MG63 (cell line): ENCODE data around the gene OAF. TPM values are rescaled to one million over a fixed set of nuclear protein-coding genes. Genes with fewer than 3 reads are reported as not detected.

Experiments used
- DNase-seq: peaks from one replicate; pipeline ENCODE4 v3.0.0-alpha.2; 2020
- H3K27me3 ChIP-seq: fragments of 250-450 bp; sonication (Bioruptor Pico); 2 replicates; pipeline ENCODE4 v1.5.1; 2020; ENCODE audit warnings: mild to moderate bottlenecking, moderate library complexity
- H3K36me3 ChIP-seq: fragments of 250-450 bp; sonication (Bioruptor Pico); 2 replicates; pipeline ENCODE4 v1.5.1; 2020; ENCODE audit warnings: mild to moderate bottlenecking, moderate library complexity
- H3K4me3 ChIP-seq: fragments of 250-450 bp; sonication (Bioruptor Pico); 2 replicates; pipeline ENCODE4 v1.5.1; 2020; ENCODE audit warnings: mild to moderate bottlenecking, moderate library complexity
- H3K9me3 ChIP-seq: fragments of 250-450 bp; sonication (Bioruptor Pico); 2 replicates; pipeline ENCODE4 v1.5.1; 2020; ENCODE audit warnings: mild to moderate bottlenecking, moderate library complexity
- total RNA-seq: library from RNA; depleted of rRNA; stranded (reverse); fragments of >200 nt; shearing (Covaris generic); gene quantifications from 2 replicates; pipeline ENCODE4 v1.2.3, GENCODE V29; 2014; ENCODE audit warnings: low replicate concordance

OAF gene
- total RNA-seq, 1 experiment from 2014 or later, result 35.9 TPM

GRCh38 chr11:120224361-120224760 is 13.5 kb downstream of the OAF start:
- Histone ChIP-seq H3K4me3 (no peak overlapping the region), H3K36me3 (peaks cover 3% of the 10 kb centered on the region; the same call in 1 of the 2 replicates), H3K9me3 (no peaks in the 10 kb centered on the region), H3K27me3 (no peaks in the 10 kb centered on the region)
- no peak for DNase-seq

- H3K4me3 ChIP-seq, result no peak overlapping the region
- no peak for DNase-seq
- no peaks in the 10 kb centered on the region for H3K27me3 ChIP-seq
- H3K9me3 ChIP-seq, result no peaks in the 10 kb centered on the region
- no peaks in the 10 kb centered on the region; the same call in 1 of the 2 replicates for H3K36me3 ChIP-seq
Observed at GRCh38 chr11:120224972-120225909, 14.4 kb downstream of the OAF start.

- H3K9me3 ChIP-seq, result no peaks in the 10 kb centered on the region
- no peaks in the 10 kb centered on the region for H3K27me3 ChIP-seq
- H3K4me3 ChIP-seq, result no peak overlapping the region
- no peak for DNase-seq
- no peaks in the 10 kb centered on the region; the same call in 1 of the 2 replicates for H3K36me3 ChIP-seq
Observed at GRCh38 chr11:120226242-120226641, 15.4 kb downstream of the OAF start.

- H3K27me3 ChIP-seq, result no peaks in the 10 kb centered on the region
- no peak for DNase-seq
- no peak overlapping the region for H3K4me3 ChIP-seq
- no peaks in the 10 kb centered on the region; the same call in 1 of the 2 replicates for H3K36me3 ChIP-seq
- no peaks in the 10 kb centered on the region for H3K9me3 ChIP-seq
Observed at GRCh38 chr11:120226714-120227113, 15.9 kb downstream of the OAF start.

GRCh38 chr11:120227228-120227852 is 16.5 kb downstream of the OAF start:
- H3K36me3 ChIP-seq, result no peaks in the 10 kb centered on the region; the same call in 1 of the 2 replicates
- H3K9me3 ChIP-seq, result no peaks in the 10 kb centered on the region
- H3K27me3 ChIP-seq, result no peaks in the 10 kb centered on the region

DNA sequence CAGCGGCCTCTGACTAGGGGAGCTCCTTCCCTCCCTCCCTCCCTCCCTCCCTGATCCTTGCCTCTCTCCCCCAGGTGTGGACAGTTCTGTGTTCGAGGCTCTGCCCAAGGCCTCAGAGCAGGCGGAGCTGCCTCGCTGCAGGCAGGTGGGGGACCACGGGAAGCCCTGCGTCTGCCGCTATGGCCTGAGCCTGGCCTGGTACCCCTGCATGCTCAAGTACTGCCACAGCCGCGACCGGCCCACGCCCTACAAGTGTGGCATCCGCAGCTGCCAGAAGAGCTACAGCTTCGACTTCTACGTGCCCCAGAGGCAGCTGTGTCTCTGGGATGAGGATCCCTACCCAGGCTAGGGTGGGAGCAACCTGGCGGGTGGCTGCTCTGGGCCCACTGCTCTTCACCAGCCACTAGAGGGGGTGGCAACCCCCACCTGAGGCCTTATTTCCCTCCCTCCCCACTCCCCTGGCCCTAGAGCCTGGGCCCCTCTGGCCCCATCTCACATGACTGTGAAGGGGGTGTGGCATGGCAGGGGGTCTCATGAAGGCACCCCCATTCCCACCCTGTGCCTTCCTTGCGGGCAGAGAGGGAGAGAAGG is 18.1 kb downstream of the OAF start:
- DNase-seq, result no peak
- Histone ChIP-seq H3K9me3 (no peaks in the 10 kb centered on the region), H3K27me3 (no peaks in the 10 kb centered on the region), H3K4me3 (no peak overlapping the region), H3K36me3 (no peaks in the 10 kb centered on the region)

More at GRCh38 chr11:120227228-120227852, 16.5 kb downstream of the OAF start:
- no peak for DNase-seq
- H3K4me3 ChIP-seq, result no peak overlapping the region

- Histone ChIP-seq H3K9me3 (no peaks in the 10 kb centered on the region), H3K27me3 (no peaks in the 10 kb centered on the region), H3K4me3 (no peak overlapping the region), H3K36me3 (no peaks in the 10 kb centered on the region)
- no peak for DNase-seq
Observed at GRCh38 chr11:120229451-120230424, 18.9 kb downstream of the OAF start.

GRCh38 chr11:120230433-120231071 is 19.7 kb downstream of the OAF start:
- Histone ChIP-seq H3K36me3 (no peaks in the 10 kb centered on the region), H3K4me3 (no peak overlapping the region), H3K27me3 (no peaks in the 10 kb centered on the region), H3K9me3 (no peaks in the 10 kb centered on the region)
- no peak for DNase-seq

- H3K27me3 ChIP-seq, result no peaks in the 10 kb centered on the region
- no peaks in the 10 kb centered on the region for H3K36me3 ChIP-seq
- no peaks in the 10 kb centered on the region for H3K9me3 ChIP-seq
- DNase-seq, result no peak
- no peak overlapping the region for H3K4me3 ChIP-seq
Observed at GRCh38 chr11:120231963-120232362, 21.1 kb downstream of the OAF start.

DNA sequence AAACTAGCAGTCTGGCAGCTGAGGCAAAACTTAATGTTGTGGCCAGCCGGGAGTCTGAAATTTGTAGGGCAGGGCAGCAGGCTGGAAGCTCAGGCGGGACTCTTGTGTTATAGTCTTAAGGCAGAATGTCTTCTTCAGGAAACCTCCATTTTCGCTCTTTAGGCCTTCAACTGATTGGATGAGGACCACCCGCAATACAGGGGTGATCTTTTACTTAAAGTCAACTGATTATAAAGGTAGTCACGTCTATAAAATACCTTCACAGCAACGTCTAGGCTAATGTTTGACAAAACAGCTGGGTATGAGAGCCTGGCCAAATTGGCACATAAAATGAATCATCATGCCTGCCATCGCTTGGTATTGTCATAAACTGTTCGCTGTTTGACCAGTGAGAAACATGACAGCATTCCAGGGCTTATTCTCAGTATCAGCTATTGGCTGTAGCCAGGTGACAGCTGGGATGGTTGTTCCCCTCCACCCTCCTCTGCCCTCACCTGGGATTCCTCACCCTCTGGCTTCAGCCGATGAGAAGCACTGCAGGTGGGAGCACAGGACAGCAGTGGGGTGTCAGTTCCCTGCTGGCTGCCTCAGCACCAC is 22.5 kb downstream of the OAF start:
- no peak for DNase-seq
- H3K9me3 ChIP-seq, result no peaks in the 10 kb centered on the region
- H3K27me3 ChIP-seq, result no peaks in the 10 kb centered on the region
- no peaks in the 10 kb centered on the region for H3K36me3 ChIP-seq
- no peak overlapping the region for H3K4me3 ChIP-seq

DNA sequence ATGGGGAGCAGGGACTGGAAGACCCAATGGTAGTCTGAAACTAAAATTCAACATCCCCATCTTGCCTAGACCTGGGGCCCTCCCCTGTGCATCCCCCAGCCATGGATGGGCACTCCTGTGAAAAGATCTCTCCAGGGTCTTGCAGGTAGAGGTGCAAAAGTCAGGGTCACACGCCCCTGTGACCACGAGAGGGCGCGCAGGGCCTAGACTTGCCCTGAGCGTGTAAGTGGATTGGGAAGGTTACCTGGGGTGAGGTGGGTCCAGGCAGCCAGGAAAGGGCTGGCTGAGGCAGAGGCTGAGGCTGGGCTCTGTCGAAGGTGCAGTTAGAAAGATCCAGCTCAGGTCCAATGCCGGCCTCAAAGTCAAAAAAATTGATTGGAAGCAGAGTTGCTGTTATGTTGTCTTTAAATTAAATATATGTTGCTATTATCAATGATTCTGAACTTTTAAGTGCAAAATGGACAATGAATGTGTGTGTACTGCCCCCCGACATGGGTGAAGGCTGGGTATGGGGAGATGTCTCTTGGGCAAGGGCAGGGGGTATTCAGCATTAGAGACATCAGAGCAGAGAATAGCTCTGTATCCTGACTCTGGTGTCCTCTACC is 24.3 kb downstream of the OAF start:
- H3K27me3 ChIP-seq, result no peaks in the 10 kb centered on the region
- H3K4me3 ChIP-seq, result no peak overlapping the region
- H3K9me3 ChIP-seq, result no peaks in the 10 kb centered on the region
- DNase-seq, result no peak
- H3K36me3 ChIP-seq, result no peaks in the 10 kb centered on the region

DNA sequence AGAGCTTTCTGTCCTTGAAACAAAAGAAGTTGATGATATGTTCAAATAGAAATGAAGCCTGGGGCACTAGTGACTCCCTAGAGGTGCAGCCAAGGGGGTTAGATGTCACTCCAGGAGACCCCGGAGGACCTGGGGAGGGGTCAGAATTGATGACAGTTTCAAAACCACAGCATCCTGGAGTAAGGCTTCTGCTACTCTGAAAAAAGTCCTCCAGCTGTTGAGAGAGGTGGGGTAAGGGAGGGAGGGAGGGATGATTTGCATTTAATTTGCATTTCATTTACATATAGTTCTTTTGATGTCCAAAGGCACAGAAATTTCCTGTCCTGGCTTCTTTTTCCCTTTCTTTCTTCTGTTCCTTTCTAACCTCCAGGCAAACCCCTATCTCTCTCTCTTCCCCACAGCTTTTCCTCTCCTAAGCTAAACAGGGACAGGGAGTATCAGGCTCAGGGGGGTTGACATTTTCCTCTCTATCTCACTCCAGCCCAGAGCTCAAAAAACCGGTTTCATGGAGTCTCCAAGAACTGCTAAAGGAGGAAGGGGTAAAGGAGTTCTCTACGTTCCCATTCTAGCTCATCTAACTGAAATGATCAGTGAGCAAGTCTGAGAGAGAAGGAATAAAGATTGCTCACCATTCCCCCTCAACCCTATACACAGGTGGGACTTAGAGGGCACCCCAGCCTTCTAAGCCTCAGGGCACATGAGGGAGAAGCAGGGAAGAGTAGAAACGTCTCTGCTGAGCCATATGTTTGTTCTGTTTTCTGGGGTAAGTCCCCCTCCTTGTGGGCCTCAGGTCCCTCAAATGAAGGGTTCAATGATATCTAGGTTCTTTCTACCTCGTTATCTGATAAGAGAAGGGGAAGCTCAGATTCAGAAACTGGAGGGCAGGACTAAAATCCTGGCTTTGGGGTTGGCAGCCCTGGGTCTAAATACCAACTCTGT is 25.6 kb downstream of the OAF start:
- no peak for DNase-seq
- H3K9me3 ChIP-seq, result no peaks in the 10 kb centered on the region
- no peak overlapping the region for H3K4me3 ChIP-seq
- H3K36me3 ChIP-seq, result no peaks in the 10 kb centered on the region
- H3K27me3 ChIP-seq, result no peaks in the 10 kb centered on the region

DNA sequence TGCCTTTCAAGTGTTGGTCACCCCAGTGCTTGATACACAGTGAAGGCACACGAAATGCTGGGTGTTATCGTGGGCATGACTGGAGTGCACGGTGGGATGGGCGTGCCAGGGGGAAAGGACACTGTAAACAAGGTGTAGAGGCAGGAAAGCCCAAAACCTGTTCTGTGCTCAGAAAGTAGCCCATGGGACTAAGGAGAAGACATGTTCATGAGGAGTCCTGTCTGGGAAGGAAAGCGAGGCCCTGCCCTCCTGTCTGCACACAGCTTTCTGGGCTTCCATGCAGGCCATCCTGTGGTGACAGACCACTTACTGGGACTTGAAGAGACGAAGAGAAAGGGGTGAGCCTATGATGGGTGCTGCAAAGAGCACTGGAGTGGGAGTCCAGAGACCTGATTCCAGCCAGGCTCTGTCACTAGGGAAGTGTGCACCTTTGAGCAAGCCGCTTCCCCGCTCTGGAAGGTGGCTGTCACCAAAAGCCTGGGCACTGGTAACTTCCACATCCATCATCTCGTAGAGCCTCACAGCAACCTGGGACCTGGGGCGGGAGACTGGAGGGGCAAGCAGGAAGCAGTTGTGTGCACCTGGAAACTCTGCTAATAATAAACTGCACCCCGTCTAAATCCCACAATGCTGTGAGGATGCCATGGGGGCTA is 28.3 kb downstream of the OAF start:
- H3K27me3 ChIP-seq, result no peaks in the 10 kb centered on the region
- no peak overlapping the region for H3K4me3 ChIP-seq
- H3K9me3 ChIP-seq, result no peaks in the 10 kb centered on the region
- DNase-seq, result no peak
- H3K36me3 ChIP-seq, result no peaks in the 10 kb centered on the region
